Activated B cell treated with CpG ODN at 0.5 μM for 24 hours (primary cell): ENCODE data around the gene CTNND2. TPM values are rescaled to one million over a fixed set of nuclear protein-coding genes. Genes with fewer than 3 reads are reported as not detected.

Source experiments
- ATAC-seq: fragments of 200-7000 bp; cut with Tn5 transposase; one replicate; pipeline ENCODE4 v1.10.0; 2021; ENCODE audit warnings: low read depth, mild to moderate bottlenecking, moderate library complexity
- CTCF ChIA-PET: fragments of 350-600 bp; sonication (Branson Sonifier 250); formaldehyde crosslinking; loops from one replicate; lab custom pipeline; 2021; ENCODE audit warnings: antibody characterized with exemption; lab: Charles Lee
- POLR2A ChIA-PET: fragments of 350-600 bp; sonication (Branson Sonifier 250); formaldehyde crosslinking; loops from one replicate; lab custom pipeline; 2021; ENCODE audit warnings: antibody characterized with exemption; lab: Charles Lee
- DNase-seq: peaks from one replicate; pipeline ENCODE4 v3.0.0; 2022
- H3K27ac Mint-ChIP-seq: one replicate; pipeline ENCODE4 v1.8.0; 2020; ENCODE audit warnings: mixed read lengths
- H3K27me3 Mint-ChIP-seq: one replicate; pipeline ENCODE4 v1.8.0; 2021; ENCODE audit warnings: mixed read lengths
- H3K36me3 Mint-ChIP-seq: one replicate; pipeline ENCODE4 v1.8.0; 2021; ENCODE audit warnings: low read depth, mixed read lengths
- H3K4me1 Mint-ChIP-seq: one replicate; pipeline ENCODE4 v1.8.0; 2021; ENCODE audit warnings: mixed read lengths
- H3K4me3 Mint-ChIP-seq: one replicate; pipeline ENCODE4 v1.8.0; 2020; ENCODE audit warnings: mild to moderate bottlenecking, mixed read lengths
- H3K9me3 Mint-ChIP-seq: one replicate; pipeline ENCODE4 v1.8.0; 2020; ENCODE audit warnings: mixed read lengths
- CTCF ChIP-seq: fragments of 200-600 bp; IDR thresholded peaks from one replicate; pipeline ENCODE4 v1.8.0; 2022; ENCODE audit warnings: antibody characterized with exemption, mild to moderate bottlenecking
- intact Hi-C: fragments of 100-400 bp; cut with micrococcal nuclease; formaldehyde crosslinking; loops from one replicate; pipeline ENCODE4 v1.15.1; 2024
- total RNA-seq: library from RNA; stranded (reverse); gene quantifications from 2 replicates; pipeline ENCODE4 v1.2.3, GENCODE V29; 2022

Gene CTNND2
- total RNA-seq, 1 donor from 2014 or later, result not detected

GRCh38 chr5:11560915-11561697, 343.1 kb downstream of the CTNND2 start:
- no peak for TF ChIP-seq CTCF
- no peak for ATAC-seq
- DNase-seq, result no peak
- Mint-ChIP-seq H3K4me1 (no peaks in the 10 kb centered on the region), H3K4me3 (no peak overlapping the region), H3K27me3 (no peaks in the 10 kb centered on the region), H3K36me3 (no peaks in the 10 kb centered on the region), H3K27ac (no peak overlapping the region), H3K9me3 (no peaks in the 10 kb centered on the region)
- ChIA-PET CTCF (no interaction called here), POLR2A (no interaction called here)
- intact Hi-C loops, result no loop called here

- H3K4me1 Mint-ChIP-seq, result no peaks in the 10 kb centered on the region
- ATAC-seq (no peak), DNase-seq (no peak)
- CTCF ChIA-PET, result no interaction called here
- no peak for TF ChIP-seq CTCF
- POLR2A ChIA-PET, result no interaction called here
- no peaks in the 10 kb centered on the region for H3K9me3 Mint-ChIP-seq
- H3K27ac Mint-ChIP-seq, result no peak overlapping the region
- H3K27me3 Mint-ChIP-seq, result no peaks in the 10 kb centered on the region
- H3K36me3 Mint-ChIP-seq, result no peaks in the 10 kb centered on the region
- intact Hi-C loops, result no loop called here
- H3K4me3 Mint-ChIP-seq, result no peak overlapping the region
Observed at GRCh38 chr5:11557063-11557462, 347.2 kb downstream of the CTNND2 start.

- no peaks in the 10 kb centered on the region for H3K9me3 Mint-ChIP-seq
- no peaks in the 10 kb centered on the region for H3K27me3 Mint-ChIP-seq
- DNase-seq, result no peak
- no peaks in the 10 kb centered on the region for H3K4me1 Mint-ChIP-seq
- POLR2A ChIA-PET, result no interaction called here
- H3K4me3 Mint-ChIP-seq, result no peak overlapping the region
- ATAC-seq, result no peak
- no peak for TF ChIP-seq CTCF
- no peaks in the 10 kb centered on the region for H3K36me3 Mint-ChIP-seq
- intact Hi-C loops, result no loop called here
- no peak overlapping the region for H3K27ac Mint-ChIP-seq
- CTCF ChIA-PET, result no interaction called here
Observed at GRCh38 chr5:11555171-11555570, 349.1 kb downstream of the CTNND2 start.

DNA sequence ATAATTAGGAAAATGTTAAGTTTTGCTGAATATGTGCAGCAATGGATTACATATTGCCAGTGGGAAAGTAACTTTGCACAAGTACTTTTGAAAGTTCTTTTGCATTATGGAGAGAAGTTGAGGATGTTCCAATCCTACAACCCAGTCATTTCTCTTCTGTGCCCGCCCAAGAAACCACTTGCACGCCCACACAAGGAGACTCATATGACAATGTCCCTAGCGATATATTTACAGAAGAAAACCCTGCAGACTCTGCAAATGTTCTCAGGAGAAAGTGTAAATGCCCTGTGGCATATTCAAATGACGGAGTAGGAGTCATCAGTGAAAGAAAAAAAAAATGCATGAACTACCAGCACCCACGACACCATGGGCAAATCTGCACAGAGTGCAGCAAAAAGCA, 356.5 kb downstream of the CTNND2 start:
- POLR2A ChIA-PET, result no interaction called here
- TF ChIP-seq CTCF, result no peak
- CTCF ChIA-PET, result no interaction called here
- DNase-seq (no peak), ATAC-seq (no peak)
- Mint-ChIP-seq H3K4me1 (no peaks in the 10 kb centered on the region), H3K27me3 (no peaks in the 10 kb centered on the region), H3K27ac (no peak overlapping the region), H3K4me3 (no peak overlapping the region), H3K36me3 (no peaks in the 10 kb centered on the region), H3K9me3 (no peaks in the 10 kb centered on the region)
- intact Hi-C loops, result no loop called here

- intact Hi-C loops, result no loop called here
- ATAC-seq, result no peak
- H3K4me3 Mint-ChIP-seq, result no peak overlapping the region
Observed at GRCh38 chr5:11547140-11547539, 357.1 kb downstream of the CTNND2 start.

More at GRCh38 chr5:11547140-11547539, 357.1 kb downstream of the CTNND2 start:
- H3K9me3 Mint-ChIP-seq, result no peaks in the 10 kb centered on the region
- no peaks in the 10 kb centered on the region for H3K4me1 Mint-ChIP-seq
- ChIA-PET POLR2A (no interaction called here), CTCF (no interaction called here)
- no peak for DNase-seq
- no peak for TF ChIP-seq CTCF
- H3K27me3 Mint-ChIP-seq, result no peaks in the 10 kb centered on the region
- H3K27ac Mint-ChIP-seq, result no peak overlapping the region
- H3K36me3 Mint-ChIP-seq, result no peaks in the 10 kb centered on the region
